ENCODE results near the gene MEOX2. TPM values are rescaled to one million over a fixed set of nuclear protein-coding genes. Genes with fewer than 3 reads are reported as not detected.

The MEOX2 gene
- total RNA-seq, 1 donor from 2014 or later = 17.1 TPM

DNA sequence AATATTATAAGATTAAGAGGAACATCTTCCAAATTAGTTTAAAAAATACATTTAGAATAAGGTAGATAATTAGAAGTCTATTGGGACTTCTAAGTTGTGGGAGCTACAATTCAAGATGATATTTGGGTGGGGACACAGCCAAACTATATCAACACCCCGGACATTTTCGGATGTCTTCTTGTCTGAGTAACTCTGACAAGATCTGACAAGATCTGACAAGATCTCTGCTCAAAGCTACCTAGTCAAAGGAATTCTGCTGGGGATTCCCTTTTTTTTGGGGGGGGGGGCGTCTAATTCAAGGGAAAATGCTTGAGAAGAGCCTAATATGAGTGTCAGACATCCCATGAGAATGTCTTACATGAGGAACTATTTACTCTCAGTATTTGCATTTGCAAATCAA lies 119.4 kb downstream of the MEOX2 start:
- Histone ChIP-seq H3K27me3 (ENCODE audit: low read depth) (no peaks in the 10 kb centered on the region), H3K9me3 (no peaks in the 10 kb centered on the region), H3K27ac (no peak overlapping the region), H3K4me3 (no peak overlapping the region), H3K36me3 (no peaks in the 10 kb centered on the region), H3K4me1 (no peaks in the 10 kb centered on the region)
- DNase-seq (no peak), ATAC-seq (no peak)
- intact Hi-C loops (cut with DNase I) = no loop called here
- TF ChIP-seq, protein P1, sequence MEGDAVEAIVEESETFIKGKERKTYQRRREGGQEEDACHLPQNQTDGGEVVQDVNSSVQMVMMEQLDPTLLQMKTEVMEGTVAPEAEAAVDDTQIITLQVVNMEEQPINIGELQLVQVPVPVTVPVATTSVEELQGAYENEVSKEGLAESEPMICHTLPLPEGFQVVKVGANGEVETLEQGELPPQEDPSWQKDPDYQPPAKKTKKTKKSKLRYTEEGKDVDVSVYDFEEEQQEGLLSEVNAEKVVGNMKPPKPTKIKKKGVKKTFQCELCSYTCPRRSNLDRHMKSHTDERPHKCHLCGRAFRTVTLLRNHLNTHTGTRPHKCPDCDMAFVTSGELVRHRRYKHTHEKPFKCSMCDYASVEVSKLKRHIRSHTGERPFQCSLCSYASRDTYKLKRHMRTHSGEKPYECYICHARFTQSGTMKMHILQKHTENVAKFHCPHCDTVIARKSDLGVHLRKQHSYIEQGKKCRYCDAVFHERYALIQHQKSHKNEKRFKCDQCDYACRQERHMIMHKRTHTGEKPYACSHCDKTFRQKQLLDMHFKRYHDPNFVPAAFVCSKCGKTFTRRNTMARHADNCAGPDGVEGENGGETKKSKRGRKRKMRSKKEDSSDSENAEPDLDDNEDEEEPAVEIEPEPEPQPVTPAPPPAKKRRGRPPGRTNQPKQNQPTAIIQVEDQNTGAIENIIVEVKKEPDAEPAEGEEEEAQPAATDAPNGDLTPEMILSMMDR (IDR thresholded peaks at IDR 0.05) = no peak

DNA sequence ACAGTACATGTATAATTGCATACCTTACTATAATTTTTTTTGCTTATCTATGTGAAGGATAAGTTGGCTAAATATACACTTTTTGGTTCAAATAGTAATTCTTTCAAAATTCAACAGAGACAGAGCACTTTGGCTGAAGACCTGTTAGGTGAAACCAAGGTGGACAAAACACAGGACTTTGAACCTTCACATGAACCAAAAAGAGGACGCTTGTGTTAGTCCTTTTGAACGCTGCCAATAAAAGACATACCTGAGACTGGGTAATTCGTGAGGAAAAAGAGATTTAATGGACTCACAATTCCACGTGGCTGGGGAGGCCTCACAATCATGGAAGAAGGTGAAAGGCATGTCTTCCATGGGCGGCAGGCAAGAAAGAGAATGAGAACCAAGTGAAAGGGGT lies 120.0 kb downstream of the MEOX2 start:
- intact Hi-C loops (cut with DNase I) = no loop called here
- DNase-seq = no peak
- no peaks in the 10 kb centered on the region for H3K9me3 ChIP-seq
- H3K36me3 ChIP-seq = no peaks in the 10 kb centered on the region
- TF ChIP-seq, protein P1 (IDR thresholded peaks at IDR 0.05) = no peak
- H3K4me3 ChIP-seq = no peak overlapping the region
- no peak for ATAC-seq
- no peak overlapping the region for H3K27ac ChIP-seq
- H3K27me3 ChIP-seq (ENCODE audit: low read depth) = no peaks in the 10 kb centered on the region
- H3K4me1 ChIP-seq = no peaks in the 10 kb centered on the region

DNA sequence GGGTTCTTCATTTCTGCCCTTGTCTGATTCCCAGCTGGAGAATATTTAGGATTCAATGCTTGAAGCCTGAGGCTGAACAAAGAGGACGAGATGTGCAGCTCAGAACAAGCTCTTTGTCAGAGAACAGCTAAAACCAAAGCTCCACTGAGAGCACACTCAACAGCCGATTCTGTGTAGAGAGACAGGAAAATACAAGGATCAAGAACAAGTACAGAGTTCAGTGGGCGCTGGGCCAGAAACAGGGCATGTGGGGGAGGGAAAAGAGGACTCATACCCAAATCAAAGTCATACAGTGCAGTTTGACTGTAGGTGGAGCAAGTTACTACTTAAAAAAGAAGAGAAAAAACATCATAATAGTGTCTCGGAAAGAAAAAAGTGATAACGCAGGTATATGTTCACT lies 124.6 kb downstream of the MEOX2 start, which contains the start of gene AGMO:
Gene AGMO (minus strand): TSS at position 181 of the 400 bp plus-strand sequence.
- ATAC-seq (peak in 1 of 2 donors; percentile 31), DNase-seq (no peak)
- TF ChIP-seq, protein P1 (IDR thresholded peaks at IDR 0.05) = no peak
- H3K4me1 ChIP-seq = no peaks in the 10 kb centered on the region
- no peak within 1 kb of the TSS for H3K4me3 ChIP-seq
- no peak within 1 kb of the TSS for H3K27ac ChIP-seq
- intact Hi-C loops (cut with DNase I) = no loop called here
- no peaks in the 10 kb centered on the region for H3K36me3 ChIP-seq
- H3K9me3 ChIP-seq = no peaks in the 10 kb centered on the region
- no peaks in the 10 kb centered on the region for H3K27me3 ChIP-seq (ENCODE audit: low read depth)

Other genes with a start within 250 kb of the MEOX2 start
- gene AGMO, start 124.7 kb downstream of the MEOX2 start, total RNA-seq = not detected

All from lower lobe of right lung (tissue), 2 donors.